B cell (primary cell): ENCODE data around the gene PHACTR2.

ENCODE experiments used
- CTCF ChIP-seq: fragments of 200-600 bp; IDR thresholded peaks from one replicate; pipeline ENCODE4 v1.8.0; 2022; ENCODE audit warnings: antibody characterized with exemption, mild to moderate bottlenecking
- EZH2 ChIP-seq: IDR thresholded peaks from 2 replicates; pipeline ENCODE4 v1.6.1; 2012; ENCODE audit warnings: borderline replicate concordance, low read depth, mild to moderate bottlenecking, moderate library complexity, low read length; ENCODE audit not compliant: insufficient read depth, poor library complexity, severe bottlenecking

GRCh38 chr6:143718472-143718871, 40.7 kb downstream of the PHACTR2 start:
- TF ChIP-seq CTCF (no peak), EZH2 (no peak)
